ENCODE measurements around the gene NETO1. TPM values are rescaled to one million over a fixed set of nuclear protein-coding genes. Genes with fewer than 3 reads are reported as not detected.

NETO1 gene
- total and polyA plus RNA-seq, 2 of the 4 experiments (the other 2 are of a cell fraction) = 0.29 to 0.36 TPM

GRCh38 chr18:72878561-72878960, 10.8 kb upstream of the NETO1 start:
- H4K5ac ChIP-seq (ENCODE audit: low read depth, low read length) = no peak overlapping the region
- in situ Hi-C loops (cut with MboI; ENCODE audit: low sequenced_read_pairs) = no loop called here
- H3K9ac ChIP-seq (ENCODE audit: low read depth, low read length) = no peak overlapping the region
- H3K14ac ChIP-seq (replicated peaks; ENCODE audit: low read depth, low read length) = no peak overlapping the region
- no peak overlapping the region for H3K18ac ChIP-seq (ENCODE audit: low read depth, low read length)
- H4K8ac ChIP-seq (ENCODE audit: low read depth in 2 of 2, low read length in 2 of 2) = no peak overlapping the region
- no peak overlapping the region for H3K56ac ChIP-seq (ENCODE audit: extremely low read depth, insufficient read depth, low read length)
- H3K4me2 ChIP-seq (ENCODE audit: low read depth, low read length) = no peak overlapping the region
- POLR2A ChIA-PET (ENCODE audit: unreplicated experiment) = no interaction called here
- DNase-seq (no peak), ATAC-seq (ENCODE audit: low read depth) (no peak)
- H3K27me3 ChIP-seq (ENCODE audit: control insufficient read depth, insufficient read depth, low read length) = no peaks in the 10 kb centered on the region
- no peak overlapping the region for H2BK15ac ChIP-seq (ENCODE audit: low read depth, low read length)
- H4K91ac ChIP-seq (ENCODE audit: insufficient read depth, low read depth, low read length) = no peak overlapping the region
- no peak overlapping the region for H2BK120ac ChIP-seq (ENCODE audit: low read depth, low read length)
- H2AK9ac ChIP-seq (replicated peaks; ENCODE audit: low read depth, low read length, poor library complexity) = no peak overlapping the region
- no peak overlapping the region for H3K4me3 ChIP-seq (ENCODE audit: insufficient read depth, low read depth, low read length)
- H3K27ac ChIP-seq (ENCODE audit: insufficient read depth, low read length) = no peak overlapping the region
- H3K9me3 ChIP-seq (ENCODE audit: control insufficient read depth, insufficient read depth, low read length) = no peaks in the 10 kb centered on the region
- no peaks in the 10 kb centered on the region for H4K20me1 ChIP-seq (ENCODE audit: insufficient read depth, low read length)
- no CpG with 5 or more reads among the region's 3 CpGs for WGBS, 2 experiments (ENCODE audit: extremely low coverage in 2 of 2, insufficient read length in 1 of 2)
- H2BK5ac ChIP-seq (ENCODE audit: low read depth, low read length, poor library complexity, severe bottlenecking) = no peak overlapping the region
- H2AK5ac ChIP-seq (ENCODE audit: low read depth, low read length) = no peak overlapping the region
- intact Hi-C loops (cut with micrococcal nuclease) = loop anchor here (10.0 kb wide), 1 partner anchor 1236 kb away; no protein-coding TSS in a partner anchor
- CTCF ChIA-PET = no interaction called here
- H3K4ac ChIP-seq (ENCODE audit: low read depth, low read length) = no peak overlapping the region
- no peak overlapping the region for H2AFZ ChIP-seq (replicated peaks; ENCODE audit: low read length, poor library complexity)
- no peaks in the 10 kb centered on the region for H3K9me1 ChIP-seq (ENCODE audit: insufficient read depth, low read length)
- no peaks in the 10 kb centered on the region for H3K79me1 ChIP-seq (ENCODE audit: low read depth in 1 of 2, low read length in 2 of 2)
- no TSS peak for BruUV-seq (replicated peaks)
- H2BK20ac ChIP-seq (ENCODE audit: low read depth, low read length) = no peak overlapping the region
- H3K4me1 ChIP-seq (ENCODE audit: control insufficient read depth, insufficient read depth, low read length) = no peaks in the 10 kb centered on the region
- no peak overlapping the region for H3K23ac ChIP-seq (ENCODE audit: low read depth, low read length)
- no peak for TF ChIP-seq FOS (IDR thresholded peaks at IDR 0.05; ENCODE audit: low read depth, low read length)
- TF ChIP-seq, protein P1, sequence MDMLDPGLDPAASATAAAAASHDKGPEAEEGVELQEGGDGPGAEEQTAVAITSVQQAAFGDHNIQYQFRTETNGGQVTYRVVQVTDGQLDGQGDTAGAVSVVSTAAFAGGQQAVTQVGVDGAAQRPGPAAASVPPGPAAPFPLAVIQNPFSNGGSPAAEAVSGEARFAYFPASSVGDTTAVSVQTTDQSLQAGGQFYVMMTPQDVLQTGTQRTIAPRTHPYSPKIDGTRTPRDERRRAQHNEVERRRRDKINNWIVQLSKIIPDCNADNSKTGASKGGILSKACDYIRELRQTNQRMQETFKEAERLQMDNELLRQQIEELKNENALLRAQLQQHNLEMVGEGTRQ (IDR thresholded peaks at IDR 0.05; ENCODE audit: low read depth, low read length) = no peak
- TF ChIP-seq, protein P2, sequence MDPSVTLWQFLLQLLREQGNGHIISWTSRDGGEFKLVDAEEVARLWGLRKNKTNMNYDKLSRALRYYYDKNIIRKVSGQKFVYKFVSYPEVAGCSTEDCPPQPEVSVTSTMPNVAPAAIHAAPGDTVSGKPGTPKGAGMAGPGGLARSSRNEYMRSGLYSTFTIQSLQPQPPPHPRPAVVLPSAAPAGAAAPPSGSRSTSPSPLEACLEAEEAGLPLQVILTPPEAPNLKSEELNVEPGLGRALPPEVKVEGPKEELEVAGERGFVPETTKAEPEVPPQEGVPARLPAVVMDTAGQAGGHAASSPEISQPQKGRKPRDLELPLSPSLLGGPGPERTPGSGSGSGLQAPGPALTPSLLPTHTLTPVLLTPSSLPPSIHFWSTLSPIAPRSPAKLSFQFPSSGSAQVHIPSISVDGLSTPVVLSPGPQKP (IDR thresholded peaks at IDR 0.05; ENCODE audit: borderline replicate concordance, low read depth, low read length) = no peak
- no peak for TF ChIP-seq MAFK (IDR thresholded peaks at IDR 0.05; ENCODE audit: low read depth, low read length)
- TF ChIP-seq CHD1 (IDR thresholded peaks at IDR 0.05; ENCODE audit: low read depth, low read length) = no peak
- no peak for TF ChIP-seq RAD21 (IDR thresholded peaks at IDR 0.05; ENCODE audit: low read length)
- no peak for TF ChIP-seq RCOR1 (IDR thresholded peaks at IDR 0.05; ENCODE audit: insufficient replicate concordance, low read length)
- no peak for TF ChIP-seq CTCF (conservative IDR thresholded peaks at IDR 0.05; ENCODE audit: low read depth, low read length)
- TF ChIP-seq BHLHE40 (IDR thresholded peaks at IDR 0.05; ENCODE audit: low read depth, low read length) = no peak
- no peak for TF ChIP-seq POLR2A (IDR thresholded peaks at IDR 0.05; ENCODE audit: low read depth, low read length)
- no peak for TF ChIP-seq MAZ (IDR thresholded peaks at IDR 0.05; ENCODE audit: borderline replicate concordance, low read depth, low read length)
- TF ChIP-seq NFE2L2 (IDR thresholded peaks at IDR 0.05; ENCODE audit: low read depth, low read length) = no peak
- no peak for TF ChIP-seq RFX5 (IDR thresholded peaks at IDR 0.05; ENCODE audit: low read depth, low read length)
- no peak for TF ChIP-seq SMC3 (IDR thresholded peaks at IDR 0.05; ENCODE audit: low read depth, low read length)
- no peak for TF ChIP-seq MXI1 (IDR thresholded peaks at IDR 0.05; ENCODE audit: borderline replicate concordance, low read depth, low read length)
- TF ChIP-seq CEBPB (IDR thresholded peaks at IDR 0.05; ENCODE audit: low read depth, low read length) = no peak
- dilution Hi-C loops (cut with HindIII; ENCODE audit: low sequenced_read_pairs, unreplicated experiment) = no loop called here
- H3K36me3 ChIP-seq (ENCODE audit: control insufficient read depth, insufficient read depth, low read length) = no peaks in the 10 kb centered on the region
